ENCODE results near the gene LRP1B. TPM values are rescaled to one million over a fixed set of nuclear protein-coding genes. Genes with fewer than 3 reads are reported as not detected.

Gene LRP1B
- total and polyA plus RNA-seq, 2 donors (not counting 1 experiment from before 2014, with no cell fraction given), result under 0.01 to 0.01 TPM

DNA sequence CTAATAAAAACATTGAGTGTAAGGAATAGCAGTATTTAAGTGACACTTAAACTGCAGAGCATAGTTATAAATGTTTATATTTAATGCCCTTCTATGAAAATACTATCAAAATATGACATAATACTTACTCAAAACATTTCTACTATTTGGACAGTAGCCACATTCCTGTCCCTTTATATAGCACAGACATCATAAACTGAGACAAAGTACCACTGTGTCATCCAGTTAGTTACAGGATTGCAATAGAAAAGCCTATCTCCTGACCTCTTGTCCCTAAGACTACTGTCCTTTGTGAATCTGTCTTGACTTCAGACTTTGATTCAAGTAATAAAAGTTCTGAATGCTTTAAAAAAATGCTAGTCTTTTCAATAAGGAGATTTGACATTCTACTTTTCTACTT is 1822.1 kb downstream of the LRP1B start:
- Histone ChIP-seq H4K20me1 (ENCODE audit: control insufficient read depth, extremely low read depth, insufficient read depth, low read length) (no peaks in the 10 kb centered on the region), H3K4me2 (ENCODE audit: extremely low read depth, insufficient read depth, low read length) (no peak overlapping the region), H3K9ac (ENCODE audit: insufficient read depth, low read length) (no peak overlapping the region), H3K27me3 (ENCODE audit: control insufficient read depth, insufficient read depth, low read length) (no peaks in the 10 kb centered on the region), H3K9me3 (ENCODE audit: control insufficient read depth, insufficient read depth, low read depth, low read length) (no peaks in the 10 kb centered on the region), H3K4me1 (ENCODE audit: control insufficient read depth, extremely low read depth, insufficient read depth, low read length) (no peaks in the 10 kb centered on the region), H2AFZ (ENCODE audit: low read length) (no peak overlapping the region), H3K79me2 (ENCODE audit: control insufficient read depth, insufficient read depth, low read length) (no peaks in the 10 kb centered on the region), H3K36me3 (ENCODE audit: control insufficient read depth, insufficient read depth, low read length) (no peaks in the 10 kb centered on the region), H3K27ac (ENCODE audit: insufficient read depth, low read length) (no peak overlapping the region), H3K4me3 (replicated peaks in 1 of 4; ENCODE audit: control extremely low read depth in 1 of 4, insufficient read depth in 1 of 4, low read depth in 3 of 4, low read length in 4 of 4) (no peak overlapping the region)
- no peak for TF ChIP-seq EZH2 (IDR thresholded peaks at IDR 0.05; ENCODE audit: low read length, missing control alignments)
- TF ChIP-seq, protein P1, sequence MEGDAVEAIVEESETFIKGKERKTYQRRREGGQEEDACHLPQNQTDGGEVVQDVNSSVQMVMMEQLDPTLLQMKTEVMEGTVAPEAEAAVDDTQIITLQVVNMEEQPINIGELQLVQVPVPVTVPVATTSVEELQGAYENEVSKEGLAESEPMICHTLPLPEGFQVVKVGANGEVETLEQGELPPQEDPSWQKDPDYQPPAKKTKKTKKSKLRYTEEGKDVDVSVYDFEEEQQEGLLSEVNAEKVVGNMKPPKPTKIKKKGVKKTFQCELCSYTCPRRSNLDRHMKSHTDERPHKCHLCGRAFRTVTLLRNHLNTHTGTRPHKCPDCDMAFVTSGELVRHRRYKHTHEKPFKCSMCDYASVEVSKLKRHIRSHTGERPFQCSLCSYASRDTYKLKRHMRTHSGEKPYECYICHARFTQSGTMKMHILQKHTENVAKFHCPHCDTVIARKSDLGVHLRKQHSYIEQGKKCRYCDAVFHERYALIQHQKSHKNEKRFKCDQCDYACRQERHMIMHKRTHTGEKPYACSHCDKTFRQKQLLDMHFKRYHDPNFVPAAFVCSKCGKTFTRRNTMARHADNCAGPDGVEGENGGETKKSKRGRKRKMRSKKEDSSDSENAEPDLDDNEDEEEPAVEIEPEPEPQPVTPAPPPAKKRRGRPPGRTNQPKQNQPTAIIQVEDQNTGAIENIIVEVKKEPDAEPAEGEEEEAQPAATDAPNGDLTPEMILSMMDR (conservative IDR thresholded peaks at IDR 0.05 in 1 of 2, IDR thresholded peaks at IDR 0.05 in 1 of 2; ENCODE audit: low read depth in 1 of 2, low read length in 2 of 2), result no peak
- peak in 1 of 2 donors; percentile 15 for DNase-seq (ENCODE audit: low read depth in 2 of 2)

DNA sequence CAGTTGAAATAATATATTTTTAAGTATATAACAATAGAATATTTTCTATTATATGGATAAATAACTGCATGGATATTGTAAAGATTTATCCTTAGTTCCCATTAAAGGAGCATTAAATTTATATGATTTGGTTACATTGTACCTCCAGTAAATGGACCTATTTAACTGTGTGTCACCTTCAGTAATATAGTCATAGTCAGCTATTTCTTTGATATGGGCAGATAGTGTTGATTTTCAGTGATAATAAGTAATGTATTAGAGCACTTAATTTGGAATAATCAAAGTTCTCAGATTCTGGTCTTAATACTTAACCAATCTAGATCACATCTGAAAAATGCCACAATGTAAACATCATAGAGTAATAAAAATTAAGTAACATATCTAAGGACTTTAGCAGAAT is 1823.3 kb downstream of the LRP1B start:
- Histone ChIP-seq H3K27me3 (ENCODE audit: control insufficient read depth, insufficient read depth, low read length) (no peaks in the 10 kb centered on the region), H3K27ac (ENCODE audit: insufficient read depth, low read length) (no peak overlapping the region), H3K36me3 (ENCODE audit: control insufficient read depth, insufficient read depth, low read length) (no peaks in the 10 kb centered on the region), H3K4me2 (ENCODE audit: extremely low read depth, insufficient read depth, low read length) (no peak overlapping the region), H3K4me1 (ENCODE audit: control insufficient read depth, extremely low read depth, insufficient read depth, low read length) (no peaks in the 10 kb centered on the region), H2AFZ (ENCODE audit: low read length) (no peak overlapping the region), H3K4me3 (replicated peaks in 1 of 4; ENCODE audit: control extremely low read depth in 1 of 4, insufficient read depth in 1 of 4, low read depth in 3 of 4, low read length in 4 of 4) (no peak overlapping the region), H3K9me3 (ENCODE audit: control insufficient read depth, insufficient read depth, low read depth, low read length) (no peaks in the 10 kb centered on the region), H4K20me1 (ENCODE audit: control insufficient read depth, extremely low read depth, insufficient read depth, low read length) (no peaks in the 10 kb centered on the region), H3K9ac (ENCODE audit: insufficient read depth, low read length) (no peak overlapping the region), H3K79me2 (ENCODE audit: control insufficient read depth, insufficient read depth, low read length) (no peaks in the 10 kb centered on the region)
- no peak for TF ChIP-seq EZH2 (IDR thresholded peaks at IDR 0.05; ENCODE audit: low read length, missing control alignments)
- TF ChIP-seq, protein P1 (conservative IDR thresholded peaks at IDR 0.05 in 1 of 2, IDR thresholded peaks at IDR 0.05 in 1 of 2; ENCODE audit: low read depth in 1 of 2, low read length in 2 of 2), result no peak
- DNase-seq (ENCODE audit: low read depth in 2 of 2), result no peak

DNA sequence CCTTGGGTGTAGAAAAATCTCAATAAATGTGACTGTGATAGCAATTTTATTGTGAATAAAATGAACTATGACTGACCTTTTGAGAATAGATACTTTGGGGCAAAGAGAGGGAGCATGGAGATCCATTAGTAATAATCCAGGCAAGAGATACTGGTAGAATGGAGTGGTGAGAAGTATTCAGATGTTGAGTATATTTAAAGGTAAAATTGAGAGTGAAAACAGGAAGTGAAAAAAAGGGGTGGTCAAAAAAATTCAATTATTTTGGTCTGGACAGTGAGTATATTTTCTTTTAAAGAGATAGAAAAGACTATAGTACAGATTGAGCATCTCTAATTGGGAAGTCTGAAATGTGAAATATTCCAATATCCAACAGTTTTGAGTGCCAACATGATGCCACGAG is 1835.0 kb downstream of the LRP1B start:
- no peak overlapping the region for H3K4me2 ChIP-seq (ENCODE audit: extremely low read depth, insufficient read depth, low read length)
- H3K79me2 ChIP-seq (ENCODE audit: control insufficient read depth, insufficient read depth, low read length), result no peaks in the 10 kb centered on the region
- no peak overlapping the region for H2AFZ ChIP-seq (ENCODE audit: low read length)
- TF ChIP-seq, protein P1 (conservative IDR thresholded peaks at IDR 0.05 in 1 of 2, IDR thresholded peaks at IDR 0.05 in 1 of 2; ENCODE audit: low read depth in 1 of 2, low read length in 2 of 2), result no peak
- no peak for TF ChIP-seq EZH2 (IDR thresholded peaks at IDR 0.05; ENCODE audit: low read length, missing control alignments)
- H3K9me3 ChIP-seq (ENCODE audit: control insufficient read depth, insufficient read depth, low read depth, low read length), result no peaks in the 10 kb centered on the region
- no peaks in the 10 kb centered on the region for H3K36me3 ChIP-seq (ENCODE audit: control insufficient read depth, insufficient read depth, low read length)
- H3K27me3 ChIP-seq (ENCODE audit: control insufficient read depth, insufficient read depth, low read length), result no peaks in the 10 kb centered on the region
- no peak overlapping the region for H3K9ac ChIP-seq (ENCODE audit: insufficient read depth, low read length)
- H4K20me1 ChIP-seq (ENCODE audit: control insufficient read depth, extremely low read depth, insufficient read depth, low read length), result no peaks in the 10 kb centered on the region
- no peak overlapping the region for H3K27ac ChIP-seq (ENCODE audit: insufficient read depth, low read length)
- DNase-seq (ENCODE audit: low read depth in 2 of 2), result no peak
- no peaks in the 10 kb centered on the region for H3K4me1 ChIP-seq (ENCODE audit: control insufficient read depth, extremely low read depth, insufficient read depth, low read length)
- H3K4me3 ChIP-seq (replicated peaks in 1 of 4; ENCODE audit: control extremely low read depth in 1 of 4, insufficient read depth in 1 of 4, low read depth in 3 of 4, low read length in 4 of 4), result no peak overlapping the region

Measured in fibroblast of lung (primary cell).